ENCODE measurements around the gene PROX2. TPM values are rescaled to one million over a fixed set of nuclear protein-coding genes. Genes with fewer than 3 reads are reported as not detected.

Gene PROX2
- total RNA-seq, 4 donors from 2014 or later, result not detected

- H3K36me3 ChIP-seq, result peaks cover 0 to 8% (median 0%) of the 10 kb centered on the region in 3 donors
- no peaks in the 10 kb centered on the region for H3K27me3 ChIP-seq
- no peak overlapping the region for H3K4me3 ChIP-seq
- H3K4me1 ChIP-seq, result peaks cover 0 to 40% (median 16%) of the 10 kb centered on the region in 4 donors
- TF ChIP-seq POLR2A (IDR thresholded peaks at IDR 0.05), result no peak
- TF ChIP-seq, protein P1, sequence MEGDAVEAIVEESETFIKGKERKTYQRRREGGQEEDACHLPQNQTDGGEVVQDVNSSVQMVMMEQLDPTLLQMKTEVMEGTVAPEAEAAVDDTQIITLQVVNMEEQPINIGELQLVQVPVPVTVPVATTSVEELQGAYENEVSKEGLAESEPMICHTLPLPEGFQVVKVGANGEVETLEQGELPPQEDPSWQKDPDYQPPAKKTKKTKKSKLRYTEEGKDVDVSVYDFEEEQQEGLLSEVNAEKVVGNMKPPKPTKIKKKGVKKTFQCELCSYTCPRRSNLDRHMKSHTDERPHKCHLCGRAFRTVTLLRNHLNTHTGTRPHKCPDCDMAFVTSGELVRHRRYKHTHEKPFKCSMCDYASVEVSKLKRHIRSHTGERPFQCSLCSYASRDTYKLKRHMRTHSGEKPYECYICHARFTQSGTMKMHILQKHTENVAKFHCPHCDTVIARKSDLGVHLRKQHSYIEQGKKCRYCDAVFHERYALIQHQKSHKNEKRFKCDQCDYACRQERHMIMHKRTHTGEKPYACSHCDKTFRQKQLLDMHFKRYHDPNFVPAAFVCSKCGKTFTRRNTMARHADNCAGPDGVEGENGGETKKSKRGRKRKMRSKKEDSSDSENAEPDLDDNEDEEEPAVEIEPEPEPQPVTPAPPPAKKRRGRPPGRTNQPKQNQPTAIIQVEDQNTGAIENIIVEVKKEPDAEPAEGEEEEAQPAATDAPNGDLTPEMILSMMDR (IDR thresholded peaks at IDR 0.05), result no peak
- no peak for TF ChIP-seq EP300 (IDR thresholded peaks at IDR 0.05)
- H3K27ac ChIP-seq, result no peak overlapping the region
- DNase-seq (ENCODE audit: low spot score in 2 of 2), result no peak
- H3K9me3 ChIP-seq, result no peaks in the 10 kb centered on the region
- 83 to 88% methylated on average over 10 of the region's 10 CpGs for WGBS, 2 donors
Measured at GRCh38 chr14:74909911-74910310, 34.0 kb upstream of the PROX2 start.

- H3K4me3 ChIP-seq, result no peak overlapping the region
- no peak overlapping the region for H3K27ac ChIP-seq
- no peaks in the 10 kb centered on the region for H3K27me3 ChIP-seq
- H3K4me1 ChIP-seq, result peaks cover 0 to 40% (median 15%) of the 10 kb centered on the region in 4 donors
- DNase-seq (ENCODE audit: low spot score in 2 of 2), result no peak
- TF ChIP-seq, protein P1 (IDR thresholded peaks at IDR 0.05), result no peak
- TF ChIP-seq EP300 (IDR thresholded peaks at IDR 0.05) (no peak), POLR2A (IDR thresholded peaks at IDR 0.05) (no peak)
- no peaks in the 10 kb centered on the region for H3K9me3 ChIP-seq
- WGBS, 2 donors, result 86 to 87% methylated on average over 14 of the region's 14 CpGs
- peaks cover 0 to 10% (median 0%) of the 10 kb centered on the region in 3 donors for H3K36me3 ChIP-seq
Measured at GRCh38 chr14:74909501-74909900, 33.6 kb upstream of the PROX2 start.

DNA sequence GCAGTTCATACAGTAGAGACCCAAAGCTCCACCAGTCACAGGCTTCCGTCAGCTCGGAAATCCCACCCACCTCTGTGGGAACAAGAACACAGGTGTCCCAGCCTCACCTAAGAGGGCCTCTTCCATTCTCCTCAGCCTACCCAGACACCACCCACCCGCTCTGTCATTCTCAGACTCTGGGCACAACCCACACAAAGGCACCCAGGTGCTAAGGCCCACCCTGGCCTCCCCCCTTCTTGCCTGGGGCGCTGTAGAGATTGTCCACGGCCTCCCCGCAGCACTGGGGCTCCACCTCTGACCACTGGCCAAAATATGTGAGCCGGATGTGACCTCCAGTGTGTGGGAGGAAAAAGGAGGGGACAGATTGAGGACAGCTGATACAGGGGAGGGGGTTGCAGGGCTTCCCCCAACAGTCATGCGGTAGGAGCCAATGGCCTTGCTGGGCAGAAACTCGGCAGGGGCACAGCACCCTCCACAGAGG, 33.0 kb upstream of the PROX2 start:
- TF ChIP-seq POLR2A (IDR thresholded peaks at IDR 0.05), result no peak
- TF ChIP-seq, protein P1 (IDR thresholded peaks at IDR 0.05), result no peak
- TF ChIP-seq EP300 (IDR thresholded peaks at IDR 0.05), result no peak
- DNase-seq (ENCODE audit: low spot score in 2 of 2), result no peak
- 46 to 68% methylated on average over 7 to 8 of the region's 9 CpGs for WGBS, 2 donors
- Histone ChIP-seq H3K4me1 (peaks cover 0 to 34% (median 11%) of the 10 kb centered on the region in 4 donors), H3K27me3 (no peaks in the 10 kb centered on the region), H3K9me3 (no peaks in the 10 kb centered on the region), H3K36me3 (peaks cover 0 to 16% (median 0%) of the 10 kb centered on the region in 3 donors), H3K27ac (no peak overlapping the region), H3K4me3 (no peak overlapping the region)

- WGBS, 2 donors, result 34 to 39% methylated on average over 6 of the region's 6 CpGs
- Histone ChIP-seq H3K27me3 (no peaks in the 10 kb centered on the region), H3K27ac (no peak overlapping the region), H3K4me1 (peaks cover 0 to 28% (median 7%) of the 10 kb centered on the region in 4 donors), H3K9me3 (no peaks in the 10 kb centered on the region), H3K4me3 (no peak overlapping the region), H3K36me3 (peaks cover 0 to 28% (median 0%) of the 10 kb centered on the region in 3 donors)
- DNase-seq (ENCODE audit: low spot score in 2 of 2), result no peak
- TF ChIP-seq EP300 (IDR thresholded peaks at IDR 0.05) (no peak), POLR2A (IDR thresholded peaks at IDR 0.05) (no peak)
- TF ChIP-seq, protein P1 (IDR thresholded peaks at IDR 0.05), result no peak
Measured at GRCh38 chr14:74907744-74908143, 31.8 kb upstream of the PROX2 start.

DNA sequence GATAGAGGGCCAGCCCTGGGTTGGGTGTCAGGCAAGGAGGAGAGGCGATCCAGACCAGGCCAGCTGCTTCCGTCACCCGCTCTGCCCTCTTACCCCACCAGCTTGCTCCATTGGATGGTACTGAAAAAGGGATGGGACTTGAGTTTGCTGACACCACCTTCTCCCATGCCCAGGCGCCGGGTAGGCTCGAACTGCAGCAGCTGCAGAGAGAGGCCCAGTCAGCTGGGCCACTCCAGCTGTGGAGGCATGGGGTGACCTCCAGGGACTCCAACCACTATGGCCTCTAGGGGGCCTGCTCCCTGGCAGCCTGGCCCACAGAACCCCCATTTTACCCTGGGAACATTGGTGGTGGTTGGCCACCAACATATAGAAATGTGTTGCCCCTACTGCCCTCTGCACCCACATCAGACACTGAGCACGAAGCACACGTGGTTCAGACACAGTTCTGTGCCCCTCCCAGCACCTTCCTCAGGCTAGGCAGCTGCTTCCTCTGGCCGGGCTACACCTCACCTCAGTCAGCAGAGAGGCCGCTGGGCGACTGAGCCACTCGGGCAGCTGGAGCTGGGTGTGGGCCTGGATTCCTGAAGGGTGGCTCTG, 31.1 kb upstream of the PROX2 start:
- WGBS, 2 donors, result 77 to 83% methylated on average over 10 of the region's 12 CpGs
- Histone ChIP-seq H3K27me3 (no peaks in the 10 kb centered on the region), H3K9me3 (no peaks in the 10 kb centered on the region), H3K27ac (no peak overlapping the region), H3K36me3 (peaks cover 0 to 35% (median 6%) of the 10 kb centered on the region in 3 donors), H3K4me3 (no peak overlapping the region), H3K4me1 (peaks cover 0 to 28% (median 7%) of the 10 kb centered on the region in 4 donors)
- DNase-seq (ENCODE audit: low spot score in 2 of 2), result no peak
- TF ChIP-seq, protein P1 (IDR thresholded peaks at IDR 0.05), result no peak
- TF ChIP-seq POLR2A (IDR thresholded peaks at IDR 0.05), result no peak
- no peak for TF ChIP-seq EP300 (IDR thresholded peaks at IDR 0.05)
